Amygdala (tissue), 56 donors: ENCODE measurements around the gene RPL29.

Source experiments
- DNase-seq, 56 donors: peaks; one replicate each; lab custom pipeline; 2025; lab: John Stamatoyannopoulos, UW

Gene RPL29

GRCh38 chr3:51954713-51955112, 41.0 kb downstream of the RPL29 start:
- DNase-seq: no peak

- no peak for DNase-seq
Measured at GRCh38 chr3:51954105-51954504, 41.6 kb downstream of the RPL29 start.

GRCh38 chr3:51953445-51953844, 42.2 kb downstream of the RPL29 start:
- no peak for DNase-seq

GRCh38 chr3:51950899-51951298, 44.8 kb downstream of the RPL29 start:
- DNase-seq: no peak

GRCh38 chr3:51949121-51949520, 46.6 kb downstream of the RPL29 start:
- no peak for DNase-seq

GRCh38 chr3:51948016-51948580, 47.6 kb downstream of the RPL29 start:
- no peak for DNase-seq

GRCh38 chr3:51947215-51947900, 48.3 kb downstream of the RPL29 start:
- DNase-seq: no peak

GRCh38 chr3:51946796-51947195, 48.9 kb downstream of the RPL29 start:
- DNase-seq: no peak

GRCh38 chr3:51945926-51946705, 49.6 kb downstream of the RPL29 start:
- DNase-seq: no peak

- no peak for DNase-seq
Measured at GRCh38 chr3:51945031-51945840, 50.5 kb downstream of the RPL29 start.

- no peak for DNase-seq
Measured at GRCh38 chr3:51944451-51945021, 51.2 kb downstream of the RPL29 start.
